GM21381 (cell line): ENCODE data around the gene C16orf87.
A peak's percentile ranks its signal among the peaks of the same experiment; 100 is the strongest.
"Not testable (repeated sequence)": the region's sequence is repeated elsewhere in the genome, so short reads cannot be mapped to it uniquely, and the experiment has no call there.

Source experiments
- ATAC-seq: cut with Tn5 transposase; IDR thresholded peaks from one replicate; pipeline ENCODE4 v1.9.1; 2021; ENCODE audit warnings: mild to moderate bottlenecking, moderate library complexity; ENCODE audit not compliant: unreplicated experiment

Gene C16orf87

DNA sequence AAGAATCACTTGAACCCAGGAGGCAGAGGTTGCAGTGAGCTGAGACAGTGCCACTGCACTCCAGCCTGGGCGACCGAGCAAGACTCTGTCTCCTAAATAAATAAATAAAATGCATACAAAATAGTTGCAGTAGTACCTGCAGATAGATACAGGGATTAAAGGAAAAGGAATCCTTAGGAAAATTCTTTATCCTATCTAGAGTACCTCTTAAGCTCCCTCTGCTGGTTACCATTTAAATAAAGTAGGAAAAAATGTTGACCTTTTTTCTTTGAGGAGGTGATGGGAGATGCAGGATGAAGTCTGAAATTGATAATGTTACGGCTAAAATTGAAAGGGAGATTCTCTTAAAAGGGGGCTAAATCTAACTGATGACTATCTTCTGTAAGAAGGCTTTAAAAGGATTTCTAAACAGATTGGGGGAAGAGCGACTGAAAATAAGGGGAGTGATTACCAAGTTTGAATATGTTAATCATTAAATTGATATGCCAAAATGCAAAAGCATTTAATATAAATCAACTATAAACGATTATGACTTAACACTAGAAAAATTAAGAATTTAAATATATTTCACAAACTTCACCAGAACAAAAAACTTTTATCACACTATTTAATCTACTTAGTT lies 29.4 kb downstream of the C16orf87 start:
- no peak for ATAC-seq

DNA sequence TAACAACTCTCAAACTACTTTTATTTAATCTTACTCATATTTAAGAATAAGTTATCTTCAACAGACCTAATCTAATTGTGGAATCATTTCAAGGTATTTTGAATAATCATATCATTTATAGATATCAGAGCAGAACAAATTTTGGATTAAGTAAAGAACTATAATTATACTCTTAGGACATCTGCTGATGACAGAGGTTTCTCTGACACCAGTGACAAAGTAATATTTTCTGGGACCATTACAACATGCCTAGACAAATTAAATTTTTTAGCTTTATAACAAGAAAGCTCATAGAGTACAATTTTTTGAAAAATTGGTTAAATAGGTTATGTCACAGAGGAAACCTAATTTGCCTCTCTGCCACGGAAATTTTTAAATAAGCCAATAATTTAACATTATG lies 30.5 kb downstream of the C16orf87 start:
- ATAC-seq, result no peak

DNA sequence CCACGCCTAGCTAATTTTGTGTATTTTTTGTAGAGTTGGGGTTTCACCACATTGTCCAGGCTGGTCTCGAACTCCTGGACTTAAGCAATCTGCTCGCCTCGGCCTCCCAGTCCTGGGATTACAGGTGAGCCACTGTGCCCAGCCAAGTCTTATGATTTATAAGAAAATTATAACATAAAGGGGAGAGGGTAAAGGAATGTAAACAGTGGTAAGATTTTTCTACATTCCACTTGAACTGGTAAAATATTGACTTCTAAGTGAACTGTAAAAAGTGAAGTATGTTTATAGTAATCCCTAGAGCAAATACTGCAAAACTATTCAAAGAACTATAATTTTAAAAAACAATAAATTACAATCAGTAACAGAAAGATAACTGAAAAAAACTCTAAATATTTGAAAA lies 33.5 kb downstream of the C16orf87 start:
- no peak for ATAC-seq

DNA sequence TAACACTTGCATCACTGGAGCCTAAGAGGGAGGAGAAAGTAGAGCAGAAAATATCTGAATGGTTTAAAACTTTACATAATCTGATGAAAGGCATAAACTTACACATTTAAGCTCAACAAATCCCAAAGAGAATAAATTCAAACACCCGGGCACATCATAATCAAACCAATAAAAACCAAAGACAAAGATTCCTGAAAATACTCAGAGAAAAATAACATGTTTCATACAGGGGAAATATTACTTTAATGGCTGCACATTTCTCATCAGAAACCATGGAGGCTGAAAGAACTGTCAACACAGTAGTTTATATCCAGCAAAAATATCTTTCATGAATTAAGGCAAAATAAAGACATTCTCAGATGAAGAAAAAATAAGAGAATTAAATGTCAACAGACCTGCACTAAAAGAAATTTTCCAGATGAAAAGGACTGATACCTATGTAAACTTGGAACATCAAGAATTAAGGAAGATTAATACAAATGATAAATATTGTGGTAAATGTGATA lies 34.2 kb downstream of the C16orf87 start:
- no peak for ATAC-seq

DNA sequence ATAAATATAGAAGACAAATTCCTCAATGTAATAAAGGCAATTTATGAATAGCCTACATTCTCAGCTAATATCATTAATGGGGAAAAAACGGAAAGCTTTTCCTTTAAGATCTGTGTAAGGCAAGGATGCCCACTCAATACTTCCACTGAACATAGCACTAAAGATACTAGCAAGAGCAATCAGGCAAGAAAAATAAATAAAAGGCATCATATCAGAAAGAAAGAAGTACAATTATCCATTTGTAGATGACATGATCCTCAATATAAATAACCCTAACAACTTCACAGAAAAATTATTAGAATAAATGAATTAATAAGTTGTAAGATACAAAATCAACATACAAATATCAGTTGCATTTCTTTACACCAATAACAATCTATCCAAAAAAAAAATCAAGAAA lies 37.1 kb downstream of the C16orf87 start:
- no peak for ATAC-seq

DNA sequence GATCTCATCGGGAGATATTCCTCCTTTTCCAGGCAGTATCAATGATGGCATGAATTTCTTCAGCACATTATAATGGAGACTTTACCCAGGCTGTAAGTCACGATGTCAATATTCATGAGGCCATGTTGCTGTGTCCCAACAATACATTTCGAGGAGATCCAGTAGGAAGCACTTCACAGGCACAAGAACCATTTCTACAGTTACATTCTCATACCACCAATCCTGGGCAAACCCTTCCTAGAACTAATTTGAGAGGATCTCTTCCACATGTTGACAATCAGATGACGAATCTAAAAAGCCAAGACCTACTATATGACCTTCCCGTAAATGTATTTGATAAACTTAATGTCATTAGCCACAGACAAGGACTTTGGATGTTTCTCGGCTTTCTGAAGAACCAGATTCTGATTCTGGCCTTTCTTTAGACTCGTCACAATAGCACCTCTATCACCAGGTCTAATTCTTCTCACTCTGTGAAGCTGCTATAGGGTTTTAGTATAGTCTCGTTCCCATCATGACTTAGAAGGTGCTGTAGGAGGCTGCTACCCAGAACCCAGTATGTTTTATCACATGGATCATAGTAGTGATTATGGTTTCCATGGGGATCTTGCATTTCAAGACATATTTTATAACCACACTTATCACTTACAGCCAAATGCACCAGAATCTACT lies 40.2 kb downstream of the C16orf87 start:
- no peak for ATAC-seq

DNA sequence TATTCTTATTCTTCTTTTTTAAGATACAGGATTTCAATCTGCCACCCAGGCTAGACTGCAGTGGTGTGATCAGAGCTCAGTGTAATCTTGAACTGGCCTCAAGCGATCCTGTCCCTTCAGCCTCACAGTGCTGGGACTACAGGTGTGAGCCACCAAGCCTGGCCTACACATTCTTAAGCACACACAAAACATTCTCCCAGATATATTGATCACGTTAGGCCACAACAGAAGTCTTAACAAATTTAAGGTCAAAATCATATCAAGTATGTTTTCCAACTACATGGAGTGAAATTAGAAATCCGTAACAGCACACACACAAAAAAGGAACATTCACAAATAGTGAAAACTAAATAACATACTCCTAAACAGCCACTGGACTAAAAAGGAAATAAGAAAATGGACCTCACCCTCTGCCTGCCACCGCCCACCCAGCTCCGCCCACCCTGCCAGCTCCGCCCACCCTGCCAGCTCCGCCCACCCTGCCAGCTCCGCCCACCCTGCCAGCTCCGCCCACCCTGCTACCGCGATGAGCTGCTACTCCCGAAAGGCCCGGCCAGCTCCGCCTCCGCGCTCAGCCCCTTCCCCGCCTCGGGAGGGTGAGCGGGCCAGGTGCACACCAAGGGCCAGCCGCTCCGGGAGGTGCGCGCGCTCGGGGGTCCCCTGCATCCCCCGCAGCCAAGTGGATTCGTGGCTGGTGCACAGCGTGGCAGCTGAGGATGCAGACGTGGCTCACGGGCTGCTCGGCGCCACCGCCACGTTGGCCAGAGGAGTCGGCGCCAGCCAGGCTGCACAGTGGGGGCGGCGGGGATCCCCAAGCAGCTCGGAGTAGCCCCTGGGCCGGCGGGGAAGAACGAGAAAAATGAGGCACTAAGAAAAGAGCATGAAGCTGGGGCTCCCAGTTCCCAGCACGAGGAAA lies 41.2 kb downstream of the C16orf87 start:
- ATAC-seq, result peak; percentile 84

DNA sequence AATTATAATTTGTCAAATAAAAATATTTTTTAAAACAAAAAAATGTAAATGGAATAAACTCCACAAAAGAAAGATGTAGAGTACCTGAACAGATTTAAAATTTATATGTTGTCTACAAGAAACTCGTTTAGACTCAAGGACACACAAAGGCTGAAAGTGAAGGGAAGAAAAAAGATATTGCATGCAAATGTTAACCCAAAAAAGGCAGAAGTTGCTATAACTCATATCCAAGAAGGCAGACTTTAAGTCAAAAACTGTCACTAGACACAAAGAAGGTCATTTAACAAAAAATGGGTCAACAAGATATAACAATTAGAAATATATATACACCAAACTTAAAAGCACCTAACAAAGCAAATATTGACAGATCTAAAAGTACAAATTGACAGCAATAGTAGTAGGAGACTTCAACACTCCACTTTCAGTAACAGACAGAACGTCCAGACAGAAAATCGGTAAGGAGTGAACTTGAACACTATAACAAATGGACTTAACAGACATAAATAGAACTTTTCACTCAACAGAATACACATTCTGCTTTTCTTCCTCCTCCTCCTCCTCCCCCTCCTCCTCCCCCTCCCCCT lies 42.0 kb downstream of the C16orf87 start:
- ATAC-seq, result no peak

DNA sequence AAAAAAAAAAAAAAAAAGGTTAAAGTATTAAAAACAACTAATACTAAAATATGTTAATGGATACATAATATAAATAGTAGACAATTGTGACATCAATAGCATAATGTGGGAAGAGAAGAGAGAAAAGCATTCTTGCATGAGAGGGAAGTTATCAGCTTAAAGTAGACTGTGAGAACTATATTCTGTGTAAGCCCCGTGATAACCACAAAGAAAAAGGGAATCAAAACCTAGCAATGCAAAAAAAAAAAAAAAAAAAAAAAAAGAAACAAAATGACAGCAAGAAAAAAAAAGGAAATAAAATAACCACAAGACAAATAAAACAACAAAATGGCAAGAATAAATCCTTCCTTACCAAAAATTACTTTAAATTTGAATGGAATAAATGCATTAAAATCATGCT lies 43.1 kb downstream of the C16orf87 start:
- ATAC-seq, result no peak

DNA sequence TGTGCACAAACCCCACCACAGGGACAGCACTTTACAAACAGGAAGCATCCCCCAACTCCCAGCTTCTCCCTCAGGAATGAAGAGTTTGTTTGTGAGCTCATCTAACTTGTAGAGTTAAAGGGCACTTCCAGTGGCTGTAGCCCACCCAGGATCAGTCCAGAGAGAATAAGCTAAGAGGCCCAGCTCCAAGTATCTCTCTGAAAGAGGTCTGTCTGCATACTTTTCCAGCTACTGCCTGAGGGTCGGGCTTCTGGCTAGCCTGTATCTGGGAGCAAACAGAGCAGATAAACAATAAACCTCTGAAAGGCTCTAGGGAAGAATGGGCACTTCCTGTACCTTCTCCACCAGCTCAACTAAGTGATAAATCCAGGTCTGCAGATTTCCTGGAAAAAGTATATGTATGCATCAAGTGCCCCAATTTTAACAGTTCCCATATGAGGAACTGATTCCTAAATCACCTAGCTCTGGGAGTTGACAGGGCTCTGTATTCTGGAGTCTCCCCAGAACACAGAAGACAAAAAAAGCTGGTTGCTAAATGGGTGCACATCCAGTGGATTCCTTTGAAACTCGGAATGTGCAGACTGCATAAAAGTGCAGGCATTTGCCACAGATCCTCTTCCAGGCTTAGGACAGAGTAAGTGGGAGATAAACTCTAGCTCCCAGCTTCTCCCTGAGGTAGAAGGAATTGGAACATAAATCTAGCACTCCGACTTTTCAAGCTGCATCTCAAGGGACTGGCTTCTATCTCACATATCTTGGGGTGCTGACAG lies 45.7 kb downstream of the C16orf87 start:
- ATAC-seq, result no peak

DNA sequence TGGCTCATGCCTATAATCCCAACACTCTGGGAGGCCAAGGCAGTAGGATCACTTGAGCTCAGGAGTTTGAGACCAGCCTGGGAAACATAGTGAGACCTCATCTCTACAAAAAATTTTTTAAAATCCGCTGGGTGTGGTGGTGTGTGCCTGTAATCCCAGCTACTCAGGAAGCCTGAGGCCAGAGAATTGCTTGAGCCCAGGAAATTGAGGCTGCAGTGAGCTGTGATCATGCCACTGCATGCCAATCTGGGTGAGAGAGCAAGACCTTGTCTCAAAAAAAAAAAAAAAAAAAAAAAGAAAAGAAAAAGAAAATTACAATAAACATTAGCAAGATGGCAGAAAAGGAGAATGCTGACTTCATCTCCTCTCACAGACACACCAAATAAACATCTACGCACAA lies 46.4 kb downstream of the C16orf87 start:
- ATAC-seq, result not testable (repeated sequence)

DNA sequence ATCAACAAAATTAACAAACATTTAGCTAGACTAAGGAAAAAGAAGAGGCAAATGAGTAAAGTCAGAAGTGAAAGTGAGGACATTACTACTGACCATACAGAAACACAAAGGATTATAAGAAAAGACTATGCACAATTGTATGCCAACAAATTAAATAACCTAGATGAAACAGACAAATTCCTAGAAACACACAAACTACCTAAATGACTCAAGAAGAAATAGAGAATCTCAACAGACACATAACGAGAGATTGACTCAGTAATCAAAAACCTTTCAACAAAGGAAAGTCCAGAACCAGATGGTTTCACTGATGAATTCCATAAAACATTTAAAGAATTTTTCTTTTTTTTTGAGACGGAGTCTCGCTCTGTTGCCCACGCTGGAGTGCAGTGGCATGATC lies 47.2 kb downstream of the C16orf87 start:
- ATAC-seq, result no peak

DNA sequence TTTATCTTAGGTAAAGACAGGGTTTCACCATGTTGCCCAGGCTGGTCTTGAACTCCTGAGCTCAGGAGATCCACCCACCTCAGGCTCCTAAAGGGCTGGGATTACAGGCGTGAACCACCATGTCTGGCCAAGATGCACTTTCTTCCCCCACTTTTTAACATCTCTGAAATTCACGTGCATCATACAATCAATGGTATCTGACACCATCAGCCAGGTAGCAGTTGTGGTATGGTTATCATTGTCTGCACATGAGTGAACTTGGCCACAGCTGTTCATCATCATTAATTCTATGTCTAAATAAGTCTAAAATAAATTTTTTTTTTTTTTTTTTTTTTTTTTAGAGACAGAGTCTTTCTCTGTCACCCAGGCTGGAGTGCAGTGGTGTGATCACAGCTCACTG lies 48.7 kb downstream of the C16orf87 start:
- no peak for ATAC-seq

DNA sequence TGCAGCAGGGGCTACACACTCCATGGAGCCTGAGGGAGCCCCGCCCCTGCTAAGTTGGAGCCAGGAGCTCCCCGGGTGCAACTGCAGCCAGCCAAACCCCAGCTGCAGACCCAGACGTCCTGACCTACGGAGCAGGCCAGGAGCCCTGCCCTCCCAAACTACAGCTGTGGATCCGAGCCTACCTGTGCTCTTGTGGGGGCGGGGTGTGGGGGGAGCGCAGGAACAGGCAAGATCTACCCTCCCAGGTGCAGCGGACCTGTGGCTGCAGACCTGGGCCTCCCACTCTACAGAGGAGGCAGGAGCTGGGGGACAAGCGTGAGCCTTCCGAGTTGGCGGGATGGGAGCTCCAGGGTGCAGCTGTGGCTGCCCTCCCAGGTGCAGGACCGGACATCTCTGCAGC lies 53.2 kb downstream of the C16orf87 start:
- no peak for ATAC-seq

DNA sequence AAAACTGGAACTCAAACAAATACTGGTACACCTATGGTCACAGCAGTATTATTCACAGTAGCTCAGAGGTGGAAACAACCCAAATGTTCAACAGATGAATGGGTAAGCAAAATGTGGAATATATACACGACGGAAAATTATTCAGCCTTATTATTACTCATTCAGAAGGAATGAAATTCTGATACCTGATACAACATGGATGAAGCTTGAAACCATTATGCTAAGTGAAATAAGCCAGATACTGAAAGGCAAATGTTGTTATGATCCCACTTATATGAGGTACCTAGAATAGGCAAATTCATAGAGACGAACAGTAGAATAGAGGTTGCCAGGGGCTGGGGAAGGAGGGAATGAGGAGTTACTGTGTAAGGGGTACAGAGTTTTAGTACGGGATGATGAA lies 55.8 kb downstream of the C16orf87 start:
- no peak for ATAC-seq

DNA sequence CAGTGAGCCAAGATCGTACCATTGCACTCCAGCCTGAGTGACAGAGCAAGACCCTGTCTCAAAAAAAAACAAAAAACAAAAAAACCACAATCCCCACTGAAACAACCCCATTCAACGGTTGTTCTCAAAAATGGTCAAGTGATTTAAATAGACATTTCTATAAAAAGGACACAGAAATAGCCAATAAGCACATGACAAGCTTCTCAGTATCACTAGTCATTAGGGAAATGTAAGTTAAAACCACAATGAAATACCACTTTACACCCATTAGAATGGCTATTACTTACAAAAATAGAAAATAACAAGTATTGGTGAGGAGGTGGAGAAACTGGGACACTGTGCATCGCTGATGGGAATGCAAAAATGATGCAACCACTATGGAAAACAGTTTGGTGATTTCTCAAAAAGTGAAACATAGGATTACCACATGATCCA lies 56.2 kb downstream of the C16orf87 start:
- no peak for ATAC-seq

DNA sequence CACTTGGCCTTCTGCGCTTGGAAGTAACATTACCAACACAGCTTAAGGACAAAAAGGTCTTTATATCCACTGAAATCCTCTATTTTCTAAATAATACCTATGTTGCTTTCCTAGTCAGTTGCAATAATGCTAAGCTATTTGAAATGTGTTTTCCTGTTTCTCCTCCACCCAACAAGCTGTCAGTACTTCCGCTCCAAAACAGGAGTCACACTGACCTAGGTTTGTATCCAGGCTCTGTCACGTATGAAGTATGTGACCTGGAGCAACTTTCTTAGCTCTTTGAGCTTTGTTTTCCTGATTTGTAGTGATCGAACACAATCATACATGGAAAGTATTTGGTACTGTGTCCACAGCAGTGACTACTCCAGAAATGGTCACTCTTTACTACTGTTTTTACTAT lies 58.5 kb downstream of the C16orf87 start:
- no peak for ATAC-seq

DNA sequence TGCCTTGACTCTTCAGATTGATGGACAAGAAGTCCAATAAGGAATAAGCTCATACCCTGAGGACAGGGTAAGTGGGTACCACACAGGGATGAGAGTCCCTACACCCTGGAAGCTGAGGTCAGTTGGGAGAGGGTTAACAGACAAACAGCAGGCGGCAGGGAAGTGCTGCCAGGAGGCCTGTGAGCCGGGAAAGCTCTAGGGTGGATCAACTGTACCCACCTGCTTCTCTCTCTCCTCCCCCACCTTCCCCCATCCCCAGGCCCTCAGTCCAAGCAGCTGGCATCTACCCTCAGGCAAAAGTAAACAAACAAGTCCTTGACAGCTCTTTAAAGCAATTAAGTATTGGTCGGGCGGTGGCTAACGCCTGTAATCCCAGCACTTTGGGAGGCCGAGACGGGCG lies 62.2 kb downstream of the C16orf87 start:
- ATAC-seq, result no peak

DNA sequence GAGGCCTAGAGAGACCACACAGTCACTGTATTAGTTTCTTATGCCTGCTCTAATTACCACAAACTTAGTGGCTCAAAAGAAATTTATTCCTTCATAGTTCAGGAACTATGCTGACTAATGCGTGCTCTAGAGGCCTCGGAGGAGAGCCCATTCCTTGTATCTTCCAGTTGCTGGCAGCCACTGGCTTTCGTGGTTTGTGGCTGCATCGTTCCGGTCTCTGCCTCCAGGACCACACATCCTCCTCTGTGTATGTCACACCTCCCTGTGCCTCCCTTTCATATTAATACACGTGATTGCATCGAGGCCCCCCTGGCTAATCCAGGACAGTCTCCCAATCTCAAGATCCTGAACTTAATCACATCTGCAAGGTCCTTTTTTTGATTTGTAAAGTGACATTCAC lies 65.9 kb downstream of the C16orf87 start:
- ATAC-seq, result no peak

DNA sequence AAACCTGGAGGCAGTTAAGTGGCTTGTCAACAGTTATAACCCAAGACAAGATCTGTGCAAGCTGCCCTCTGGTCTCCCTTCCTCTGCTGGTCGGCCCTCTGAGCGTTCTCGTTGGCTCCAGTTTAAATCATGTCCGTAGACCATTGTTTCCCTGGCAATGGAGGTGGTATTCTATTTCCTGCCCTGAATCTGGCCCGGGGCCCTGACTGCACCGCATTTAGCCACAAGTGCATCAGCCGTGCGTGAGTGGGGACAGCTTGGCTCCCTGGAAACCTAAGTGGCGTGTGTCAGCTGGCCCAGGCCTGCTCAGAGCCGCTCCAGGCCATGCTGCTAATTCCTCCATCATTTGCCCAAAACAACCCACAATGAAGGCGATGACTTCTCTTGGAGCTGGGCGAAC lies 67.8 kb downstream of the C16orf87 start:
- ATAC-seq, result no peak

DNA sequence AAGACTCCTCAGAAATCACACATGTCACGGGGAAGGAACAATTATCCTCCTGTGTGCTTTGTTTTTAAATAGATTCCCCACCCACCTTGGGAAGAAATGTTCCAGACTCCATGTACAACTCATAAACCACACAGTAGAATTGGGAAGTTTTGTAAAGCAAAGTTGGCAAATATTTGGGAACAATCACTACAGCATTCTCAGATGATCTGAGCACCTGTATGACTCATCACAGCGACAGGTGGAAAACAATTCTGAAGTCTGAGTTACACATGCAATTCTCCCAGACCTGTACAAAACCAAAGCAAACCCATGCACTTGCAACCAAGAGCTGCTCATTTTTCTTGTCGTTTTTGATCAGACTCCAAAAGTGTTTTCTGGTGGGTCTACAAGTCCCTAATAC lies 68.4 kb downstream of the C16orf87 start:
- ATAC-seq, result no peak
